Bronchial epithelial cell (primary cell): ENCODE results near the gene WBP11. TPM values are rescaled to one million over a fixed set of nuclear protein-coding genes. Genes with fewer than 3 reads are reported as not detected.

Source experiments
- DNase-seq: peaks from one replicate; pipeline ENCODE4 v3.0.0-alpha.2; 2010; ENCODE audit warnings: low read depth
- FAIRE-seq: peaks from 2 replicates; lab custom pipeline; 2011; peaks lifted over from hg19 to GRCh38; lab: Jason Lieb, UNC
- H3K27me3 ChIP-seq: 2 replicates; pipeline ENCODE4 v1.5.1; 2011; ENCODE audit warnings: low read length; ENCODE audit not compliant: control insufficient read depth, insufficient read depth
- H3K36me3 ChIP-seq: 2 replicates; pipeline ENCODE4 v1.5.1; 2011; ENCODE audit warnings: low read length; ENCODE audit not compliant: control insufficient read depth, insufficient read depth
- H3K4me3 ChIP-seq: 2 replicates; pipeline ENCODE4 v1.5.1; 2011; ENCODE audit warnings: mild to moderate bottlenecking, low read depth, low read length, control low read depth
- CTCF ChIP-seq: IDR thresholded peaks from 2 replicates; pipeline ENCODE4 v1.5.1; 2011; ENCODE audit warnings: mild to moderate bottlenecking, moderate library complexity, low read length, control low read depth, inconsistent platforms; ENCODE audit not compliant: insufficient read depth, severe bottlenecking
- total RNA-seq: library from RNA; depleted of rRNA; stranded (reverse); fragments of >200 nt; gene quantifications from 2 replicates; pipeline ENCODE4 v1.2.1, GENCODE V29; 2014

WBP11 gene
- total RNA-seq, 1 donor from 2014 or later: 3.7 TPM

GRCh38 chr12:14811486-14811885 is 8.2 kb upstream of the WBP11 start:
- FAIRE-seq: no peak
- Histone ChIP-seq H3K36me3 (no peaks in the 10 kb centered on the region), H3K4me3 (no peak overlapping the region), H3K27me3 (no peaks in the 10 kb centered on the region)
- TF ChIP-seq CTCF: no peak
- no peak for DNase-seq

GRCh38 chr12:14810953-14811483 is 7.7 kb upstream of the WBP11 start:
- H3K36me3 ChIP-seq: no peaks in the 10 kb centered on the region
- peak; percentile 64 for TF ChIP-seq CTCF
- DNase-seq (peak; percentile 37), FAIRE-seq (no peak)
- H3K27me3 ChIP-seq: no peaks in the 10 kb centered on the region
- no peak overlapping the region for H3K4me3 ChIP-seq

- no peak overlapping the region for H3K4me3 ChIP-seq
- H3K36me3 ChIP-seq: no peaks in the 10 kb centered on the region
- H3K27me3 ChIP-seq: no peaks in the 10 kb centered on the region
- TF ChIP-seq CTCF: no peak
- DNase-seq (no peak), FAIRE-seq (no peak)
Measured at GRCh38 chr12:14810167-14810952, 7.1 kb upstream of the WBP11 start.

- Histone ChIP-seq H3K4me3 (peak overlapping the region; percentile 78), H3K36me3 (peaks cover 2% of the 10 kb centered on the region), H3K27me3 (no peaks in the 10 kb centered on the region)
- no peak for TF ChIP-seq CTCF
- DNase-seq: no peak
- FAIRE-seq: no peak
Measured at GRCh38 chr12:14803830-14804160, 517 bp upstream of the WBP11 start.

- peak overlapping the region; percentile 80 for H3K4me3 ChIP-seq
- TF ChIP-seq CTCF: no peak
- H3K27me3 ChIP-seq: no peaks in the 10 kb centered on the region
- FAIRE-seq (no peak), DNase-seq (no peak)
- peaks cover 2% of the 10 kb centered on the region for H3K36me3 ChIP-seq
Measured at GRCh38 chr12:14802721-14803010, 612 bp downstream of the WBP11 start.

GRCh38 chr12:14802247-14802646 is 1.0 kb downstream of the WBP11 start:
- no peaks in the 10 kb centered on the region for H3K27me3 ChIP-seq
- peak overlapping the region; percentile 80 for H3K4me3 ChIP-seq
- no peak for TF ChIP-seq CTCF
- H3K36me3 ChIP-seq: peaks cover 2% of the 10 kb centered on the region
- FAIRE-seq: no peak
- no peak for DNase-seq
